GM23338 (cell line): ENCODE results near the gene GSTT2B. TPM values are rescaled to one million over a fixed set of nuclear protein-coding genes. Genes with fewer than 3 reads are reported as not detected.
"Not testable (repeated sequence)": the region's sequence is repeated elsewhere in the genome, so short reads cannot be mapped to it uniquely, and the experiment has no call there.

Experiments
- ATAC-seq: fragments of 200-7000 bp; cut with Tn5 transposase; 3 replicates; pipeline ENCODE4 v1.9.1; 2020
- DNase-seq: peaks from one replicate; pipeline ENCODE4 v3.0.0-alpha.2; 2015; ENCODE audit warnings: low spot score
- H2AFZ ChIP-seq: fragments of 200-600 bp; sonication (generic); 2 replicates; pipeline ENCODE4 v1.8.0; 2016; ENCODE audit warnings: antibody characterized with exemption, mild to moderate bottlenecking, moderate library complexity
- H3F3A ChIP-seq: fragments of 200-600 bp; sonication (generic); replicated peaks from 2 replicates; pipeline ENCODE4 v1.8.0; 2017; ENCODE audit warnings: antibody characterized with exemption, mixed run types, low read depth
- H3K27ac ChIP-seq: fragments of 200-600 bp; sonication (generic); 2 replicates; pipeline ENCODE4 v1.6.1; 2016; ENCODE audit warnings: low read depth
- H3K27me3 ChIP-seq: fragments of 200-600 bp; sonication (generic); 2 replicates; pipeline ENCODE4 v1.8.0; 2016; ENCODE audit warnings: mild to moderate bottlenecking, mixed run types, moderate library complexity; ENCODE audit not compliant: insufficient read depth
- H3K36me3 ChIP-seq: fragments of 200-600 bp; sonication (generic); 2 replicates; pipeline ENCODE4 v1.8.0; 2016; ENCODE audit warnings: mild to moderate bottlenecking; ENCODE audit not compliant: insufficient read depth
- H3K4me1 ChIP-seq: fragments of 200-600 bp; sonication (generic); 2 replicates; pipeline ENCODE4 v1.8.0; 2016; ENCODE audit warnings: mild to moderate bottlenecking, moderate library complexity; ENCODE audit not compliant: insufficient read depth
- H3K4me2 ChIP-seq: fragments of 200-600 bp; sonication (generic); 2 replicates; pipeline ENCODE4 v1.7.1; 2017; ENCODE audit warnings: mixed run types
- H3K4me3 ChIP-seq: fragments of 200-600 bp; sonication (generic); 2 replicates; pipeline ENCODE4 v1.6.1; 2016; ENCODE audit warnings: mixed run types
- H3K79me2 ChIP-seq: fragments of 200-600 bp; sonication (generic); replicated peaks from 2 replicates; pipeline ENCODE4 v1.8.0; 2017; ENCODE audit warnings: mild to moderate bottlenecking; ENCODE audit not compliant: insufficient read depth
- H3K9me2 ChIP-seq: fragments of 200-600 bp; sonication (generic); 2 replicates; pipeline ENCODE4 v1.8.0; 2017; ENCODE audit not compliant: insufficient read depth
- H4K20me1 ChIP-seq: fragments of 200-600 bp; sonication (generic); replicated peaks from 2 replicates; pipeline ENCODE4 v1.8.0; 2017; ENCODE audit warnings: mild to moderate bottlenecking; ENCODE audit not compliant: insufficient read depth
- H3K27ac Mint-ChIP-seq: 2 replicates; pipeline ENCODE4 v1.8.0; 2020; ENCODE audit warnings: inconsistent platforms, mild to moderate bottlenecking, moderate library complexity, mixed read lengths
- H3K27me3 Mint-ChIP-seq: 3 replicates; pipeline ENCODE4 v1.8.0; 2022; ENCODE audit warnings: low read depth, mild to moderate bottlenecking, moderate library complexity, mixed read lengths, inconsistent platforms; ENCODE audit not compliant: insufficient read depth, poor library complexity
- H3K36me3 Mint-ChIP-seq: 3 replicates; pipeline ENCODE4 v1.8.0; 2021; ENCODE audit warnings: low read depth, mild to moderate bottlenecking, inconsistent platforms, moderate library complexity, mixed read lengths
- H3K4me1 Mint-ChIP-seq: 3 replicates; pipeline ENCODE4 v1.8.0; 2020; ENCODE audit warnings: mild to moderate bottlenecking, inconsistent platforms, mixed read lengths
- H3K4me3 Mint-ChIP-seq: 3 replicates; pipeline ENCODE4 v1.8.0; 2021; ENCODE audit warnings: moderate library complexity, mild to moderate bottlenecking, inconsistent platforms, mixed read lengths
- H3K9me3 Mint-ChIP-seq: 3 replicates; pipeline ENCODE4 v1.8.0; 2020; ENCODE audit warnings: moderate library complexity, mild to moderate bottlenecking, inconsistent platforms, mixed read lengths
- STAT1 ChIP-seq: IDR thresholded peaks from one replicate; pipeline ENCODE4 v1.6.1; 2016; ENCODE audit warnings: antibody characterized with exemption; ENCODE audit not compliant: unreplicated experiment
- polyA plus RNA-seq: library from polyadenylated mRNA; unstranded; fragments of >200 nt; fragmentation: Nextera tagmentation; extraction: Ambion mirVana; gene quantifications from 2 replicates; pipeline ENCODE4 v1.2.1, GENCODE V29; 2016
- total RNA-seq: library from RNA; depleted of rRNA; stranded (reverse); fragments of >200 nt; shearing (Covaris generic); gene quantifications from 2 replicates; pipeline ENCODE4 v1.2.3, GENCODE V29; 2014
- TF ChIP-seq, protein P1 (sequence below): IDR thresholded peaks from one replicate; pipeline ENCODE4 v1.6.1; 2018; ENCODE audit warnings: antibody characterized with exemption; ENCODE audit not compliant: unreplicated experiment
- TF ChIP-seq, protein P2 (sequence below): fragments of 250-450 bp; sonication (Bioruptor Pico); IDR thresholded peaks from 2 replicates; pipeline ENCODE4 v1.5.0; 2020; ENCODE audit warnings: mild to moderate bottlenecking, moderate library complexity

GSTT2B gene
- total and polyA plus RNA-seq, 2 experiments from 2014 or later, result 5.7 to 17.2 TPM

DNA sequence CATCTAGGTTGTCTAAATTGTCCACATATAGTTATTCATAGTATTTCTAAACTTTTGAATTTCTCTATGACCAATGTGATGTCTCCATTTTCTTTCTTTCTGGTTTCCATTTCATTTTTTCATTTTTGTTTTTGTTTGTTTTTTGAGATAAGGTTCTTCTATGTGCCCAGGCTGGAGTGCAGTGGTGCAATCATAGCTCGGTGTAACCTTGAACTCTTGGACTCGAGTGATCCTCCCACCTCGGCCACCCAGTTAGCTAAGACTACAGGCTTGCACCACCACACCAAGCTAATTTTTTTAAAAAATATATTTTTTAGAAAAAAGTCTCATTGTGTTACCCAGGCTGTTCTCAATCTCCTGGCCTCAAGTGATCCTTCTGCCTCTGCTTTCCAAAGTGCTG is 36.1 kb upstream of the GSTT2B start:
- Mint-ChIP-seq H3K27me3 (peaks cover 10% of the 10 kb centered on the region), H3K27ac (no peak overlapping the region)

DNA sequence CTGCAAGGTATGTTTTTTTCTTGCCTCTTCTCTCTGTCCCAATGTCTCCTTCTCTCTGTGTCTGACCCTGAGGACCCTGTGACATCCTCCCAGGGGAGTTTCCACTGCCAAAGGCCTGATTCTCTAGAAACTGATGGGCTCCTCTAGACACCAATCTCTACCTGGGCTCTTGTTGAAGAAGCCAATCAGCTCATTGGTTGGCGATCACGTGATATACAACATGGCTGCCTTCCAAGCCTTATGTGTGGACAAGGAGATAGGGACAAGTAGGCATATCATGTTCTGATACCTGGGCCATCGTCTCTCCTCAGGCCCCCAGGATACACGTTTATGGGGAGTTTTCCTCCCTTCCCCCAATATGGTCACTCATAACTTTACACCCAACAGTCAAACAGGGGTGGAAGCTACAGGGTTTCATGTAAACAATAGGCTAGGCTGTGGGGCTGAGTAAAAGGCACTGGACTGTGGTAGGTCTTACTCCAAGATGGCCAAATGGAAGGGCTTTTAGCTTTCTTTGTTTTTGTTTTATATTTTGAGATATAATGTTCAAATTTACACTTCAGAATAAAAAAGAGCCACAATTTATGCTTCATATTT is 32.7 kb upstream of the GSTT2B start:
- not testable (repeated sequence) for H3K27me3 Mint-ChIP-seq, H3K4me1 Mint-ChIP-seq, H3K9me3 Mint-ChIP-seq, H2AFZ ChIP-seq, H3K4me3 Mint-ChIP-seq, H3K27ac ChIP-seq, H4K20me1 ChIP-seq, H3K27ac Mint-ChIP-seq, H3K9me2 ChIP-seq, DNase-seq, ATAC-seq, H3K4me3 ChIP-seq, H3K36me3 ChIP-seq, H3K79me2 ChIP-seq, H3K4me1 ChIP-seq, H3K36me3 Mint-ChIP-seq, H3K4me2 ChIP-seq, H3K27me3 ChIP-seq, H3F3A ChIP-seq

More for the DNA sequence above, 36.1 kb upstream of the GSTT2B start:
- no peak for TF ChIP-seq STAT1
- TF ChIP-seq, protein P1, sequence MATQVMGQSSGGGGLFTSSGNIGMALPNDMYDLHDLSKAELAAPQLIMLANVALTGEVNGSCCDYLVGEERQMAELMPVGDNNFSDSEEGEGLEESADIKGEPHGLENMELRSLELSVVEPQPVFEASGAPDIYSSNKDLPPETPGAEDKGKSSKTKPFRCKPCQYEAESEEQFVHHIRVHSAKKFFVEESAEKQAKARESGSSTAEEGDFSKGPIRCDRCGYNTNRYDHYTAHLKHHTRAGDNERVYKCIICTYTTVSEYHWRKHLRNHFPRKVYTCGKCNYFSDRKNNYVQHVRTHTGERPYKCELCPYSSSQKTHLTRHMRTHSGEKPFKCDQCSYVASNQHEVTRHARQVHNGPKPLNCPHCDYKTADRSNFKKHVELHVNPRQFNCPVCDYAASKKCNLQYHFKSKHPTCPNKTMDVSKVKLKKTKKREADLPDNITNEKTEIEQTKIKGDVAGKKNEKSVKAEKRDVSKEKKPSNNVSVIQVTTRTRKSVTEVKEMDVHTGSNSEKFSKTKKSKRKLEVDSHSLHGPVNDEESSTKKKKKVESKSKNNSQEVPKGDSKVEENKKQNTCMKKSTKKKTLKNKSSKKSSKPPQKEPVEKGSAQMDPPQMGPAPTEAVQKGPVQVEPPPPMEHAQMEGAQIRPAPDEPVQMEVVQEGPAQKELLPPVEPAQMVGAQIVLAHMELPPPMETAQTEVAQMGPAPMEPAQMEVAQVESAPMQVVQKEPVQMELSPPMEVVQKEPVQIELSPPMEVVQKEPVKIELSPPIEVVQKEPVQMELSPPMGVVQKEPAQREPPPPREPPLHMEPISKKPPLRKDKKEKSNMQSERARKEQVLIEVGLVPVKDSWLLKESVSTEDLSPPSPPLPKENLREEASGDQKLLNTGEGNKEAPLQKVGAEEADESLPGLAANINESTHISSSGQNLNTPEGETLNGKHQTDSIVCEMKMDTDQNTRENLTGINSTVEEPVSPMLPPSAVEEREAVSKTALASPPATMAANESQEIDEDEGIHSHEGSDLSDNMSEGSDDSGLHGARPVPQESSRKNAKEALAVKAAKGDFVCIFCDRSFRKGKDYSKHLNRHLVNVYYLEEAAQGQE, result no peak
- TF ChIP-seq, protein P2, sequence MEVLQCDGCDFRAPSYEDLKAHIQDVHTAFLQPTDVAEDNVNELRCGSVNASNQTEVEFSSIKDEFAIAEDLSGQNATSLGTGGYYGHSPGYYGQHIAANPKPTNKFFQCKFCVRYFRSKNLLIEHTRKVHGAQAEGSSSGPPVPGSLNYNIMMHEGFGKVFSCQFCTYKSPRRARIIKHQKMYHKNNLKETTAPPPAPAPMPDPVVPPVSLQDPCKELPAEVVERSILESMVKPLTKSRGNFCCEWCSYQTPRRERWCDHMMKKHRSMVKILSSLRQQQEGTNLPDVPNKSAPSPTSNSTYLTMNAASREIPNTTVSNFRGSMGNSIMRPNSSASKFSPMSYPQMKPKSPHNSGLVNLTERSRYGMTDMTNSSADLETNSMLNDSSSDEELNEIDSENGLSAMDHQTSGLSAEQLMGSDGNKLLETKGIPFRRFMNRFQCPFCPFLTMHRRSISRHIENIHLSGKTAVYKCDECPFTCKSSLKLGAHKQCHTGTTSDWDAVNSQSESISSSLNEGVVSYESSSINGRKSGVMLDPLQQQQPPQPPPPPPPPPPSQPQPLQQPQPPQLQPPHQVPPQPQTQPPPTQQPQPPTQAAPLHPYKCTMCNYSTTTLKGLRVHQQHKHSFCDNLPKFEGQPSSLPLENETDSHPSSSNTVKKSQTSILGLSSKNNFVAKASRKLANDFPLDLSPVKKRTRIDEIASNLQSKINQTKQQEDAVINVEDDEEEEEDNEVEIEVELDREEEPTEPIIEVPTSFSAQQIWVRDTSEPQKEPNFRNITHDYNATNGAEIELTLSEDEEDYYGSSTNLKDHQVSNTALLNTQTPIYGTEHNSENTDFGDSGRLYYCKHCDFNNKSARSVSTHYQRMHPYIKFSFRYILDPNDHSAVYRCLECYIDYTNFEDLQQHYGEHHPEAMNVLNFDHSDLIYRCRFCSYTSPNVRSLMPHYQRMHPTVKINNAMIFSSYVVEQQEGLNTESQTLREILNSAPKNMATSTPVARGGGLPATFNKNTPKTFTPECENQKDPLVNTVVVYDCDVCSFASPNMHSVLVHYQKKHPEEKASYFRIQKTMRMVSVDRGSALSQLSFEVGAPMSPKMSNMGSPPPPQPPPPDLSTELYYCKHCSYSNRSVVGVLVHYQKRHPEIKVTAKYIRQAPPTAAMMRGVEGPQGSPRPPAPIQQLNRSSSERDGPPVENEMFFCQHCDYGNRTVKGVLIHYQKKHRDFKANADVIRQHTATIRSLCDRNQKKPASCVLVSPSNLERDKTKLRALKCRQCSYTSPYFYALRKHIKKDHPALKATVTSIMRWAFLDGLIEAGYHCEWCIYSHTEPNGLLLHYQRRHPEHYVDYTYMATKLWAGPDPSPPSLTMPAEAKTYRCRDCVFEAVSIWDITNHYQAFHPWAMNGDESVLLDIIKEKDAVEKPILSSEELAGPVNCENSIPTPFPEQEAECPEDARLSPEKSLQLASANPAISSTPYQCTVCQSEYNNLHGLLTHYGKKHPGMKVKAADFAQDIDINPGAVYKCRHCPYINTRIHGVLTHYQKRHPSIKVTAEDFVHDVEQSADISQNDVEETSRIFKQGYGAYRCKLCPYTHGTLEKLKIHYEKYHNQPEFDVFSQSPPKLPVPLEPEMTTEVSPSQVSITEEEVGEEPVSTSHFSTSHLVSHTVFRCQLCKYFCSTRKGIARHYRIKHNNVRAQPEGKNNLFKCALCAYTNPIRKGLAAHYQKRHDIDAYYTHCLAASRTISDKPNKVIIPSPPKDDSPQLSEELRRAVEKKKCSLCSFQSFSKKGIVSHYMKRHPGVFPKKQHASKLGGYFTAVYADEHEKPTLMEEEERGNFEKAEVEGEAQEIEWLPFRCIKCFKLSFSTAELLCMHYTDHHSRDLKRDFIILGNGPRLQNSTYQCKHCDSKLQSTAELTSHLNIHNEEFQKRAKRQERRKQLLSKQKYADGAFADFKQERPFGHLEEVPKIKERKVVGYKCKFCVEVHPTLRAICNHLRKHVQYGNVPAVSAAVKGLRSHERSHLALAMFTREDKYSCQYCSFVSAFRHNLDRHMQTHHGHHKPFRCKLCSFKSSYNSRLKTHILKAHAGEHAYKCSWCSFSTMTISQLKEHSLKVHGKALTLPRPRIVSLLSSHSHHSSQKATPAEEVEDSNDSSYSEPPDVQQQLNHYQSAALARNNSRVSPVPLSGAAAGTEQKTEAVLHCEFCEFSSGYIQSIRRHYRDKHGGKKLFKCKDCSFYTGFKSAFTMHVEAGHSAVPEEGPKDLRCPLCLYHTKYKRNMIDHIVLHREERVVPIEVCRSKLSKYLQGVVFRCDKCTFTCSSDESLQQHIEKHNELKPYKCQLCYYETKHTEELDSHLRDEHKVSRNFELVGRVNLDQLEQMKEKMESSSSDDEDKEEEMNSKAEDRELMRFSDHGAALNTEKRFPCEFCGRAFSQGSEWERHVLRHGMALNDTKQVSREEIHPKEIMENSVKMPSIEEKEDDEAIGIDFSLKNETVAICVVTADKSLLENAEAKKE, result no peak
- DNase-seq (no peak), ATAC-seq (no peak)
- Mint-ChIP-seq H3K36me3 (no peaks in the 10 kb centered on the region), H3K4me1 (peaks cover 7% of the 10 kb centered on the region), H3K9me3 (no peaks in the 10 kb centered on the region), H3K4me3 (no peak overlapping the region)
- Histone ChIP-seq H3K4me2 (no peak overlapping the region), H4K20me1 (no peaks in the 10 kb centered on the region), H3K27ac (no peak overlapping the region), H3K36me3 (no peaks in the 10 kb centered on the region), H3K4me3 (no peak overlapping the region), H3K9me2 (no peaks in the 10 kb centered on the region; the same call in 1 of the 2 replicates), H2AFZ (no peak overlapping the region), H3K79me2 (no peaks in the 10 kb centered on the region), H3K4me1 (peaks cover 8% of the 10 kb centered on the region; the same call in 1 of the 2 replicates), H3F3A (no peaks in the 10 kb centered on the region), H3K27me3 (no peaks in the 10 kb centered on the region)

DNA sequence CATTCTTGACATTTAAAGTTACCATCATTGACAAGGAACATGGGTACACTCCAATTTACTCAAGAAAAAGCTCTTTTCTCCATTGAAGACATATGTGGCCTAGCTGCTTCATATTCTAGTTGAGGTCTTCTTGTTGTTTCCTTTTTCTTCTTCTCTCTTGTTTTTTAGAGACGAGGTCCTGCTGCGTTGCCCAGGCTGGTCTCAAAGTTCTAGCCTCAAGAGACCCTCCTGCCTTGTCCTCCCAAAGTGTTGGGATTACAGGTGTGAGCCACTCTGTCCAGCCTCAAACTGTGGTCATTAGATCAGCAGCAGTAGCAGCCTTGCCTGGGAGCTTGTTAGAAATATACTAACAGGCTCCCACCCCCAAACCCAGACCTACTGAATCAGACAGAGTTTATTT is 32.1 kb upstream of the GSTT2B start:
- H3K4me3 Mint-ChIP-seq, H3K4me1 Mint-ChIP-seq, H3K4me3 ChIP-seq, H3K27ac Mint-ChIP-seq, H3K36me3 Mint-ChIP-seq, H3K79me2 ChIP-seq, H3K36me3 ChIP-seq, H3K4me1 ChIP-seq, ATAC-seq, H3K27me3 Mint-ChIP-seq, H3K9me3 Mint-ChIP-seq, H3K27ac ChIP-seq, DNase-seq, H2AFZ ChIP-seq, H3F3A ChIP-seq, H3K4me2 ChIP-seq, H3K9me2 ChIP-seq, H4K20me1 ChIP-seq, H3K27me3 ChIP-seq: not testable (repeated sequence)
